GM21367 (cell line): Measurements from ENCODE around the gene ZMAT1.
"Not testable (repeated sequence)": the region's sequence is repeated elsewhere in the genome, so short reads cannot be mapped to it uniquely, and the experiment has no call there.

Experiments
- ATAC-seq: cut with Tn5 transposase; IDR thresholded peaks from one replicate; pipeline ENCODE4 v1.9.1; 2021; ENCODE audit not compliant: unreplicated experiment

The ZMAT1 gene

GRCh38 chrX:101931488-101932248, at the start of gene ZMAT1:
Gene ZMAT1 (minus strand): TSS chrX:101932027. CDS start chrX:101932008, 19 bp downstream.
- ATAC-seq: peak; percentile 90

GRCh38 chrX:101977106-101977505, 45.3 kb upstream of the ZMAT1 start:
- ATAC-seq: no peak

GRCh38 chrX:101973066-101973465, 41.2 kb upstream of the ZMAT1 start:
- ATAC-seq: no peak

- ATAC-seq: not testable (repeated sequence)
Observed at GRCh38 chrX:101964923-101965539, 33.2 kb upstream of the ZMAT1 start.

- ATAC-seq: no peak
Observed at GRCh38 chrX:101958139-101958538, 26.3 kb upstream of the ZMAT1 start.

GRCh38 chrX:101957174-101957573, 25.3 kb upstream of the ZMAT1 start:
- no peak for ATAC-seq

- ATAC-seq: no peak
Observed at GRCh38 chrX:101956556-101956955, 24.7 kb upstream of the ZMAT1 start.

GRCh38 chrX:101950581-101950980, 18.8 kb upstream of the ZMAT1 start:
- ATAC-seq: no peak

GRCh38 chrX:101932249-101932570, 383 bp upstream of the ZMAT1 start:
- no peak for ATAC-seq

GRCh38 chrX:101931136-101931487, 715 bp downstream of the ZMAT1 start:
- peak; percentile 4 for ATAC-seq

GRCh38 chrX:101925733-101926132, 6.1 kb downstream of the ZMAT1 start:
- no peak for ATAC-seq

- ATAC-seq: no peak
Observed at GRCh38 chrX:101918751-101919150, 13.1 kb downstream of the ZMAT1 start.

- no peak for ATAC-seq
Observed at GRCh38 chrX:101906136-101906796, 25.6 kb downstream of the ZMAT1 start.

GRCh38 chrX:101904996-101905395, 26.8 kb downstream of the ZMAT1 start:
- no peak for ATAC-seq
